Measurements from ENCODE around the gene P3H2. TPM values are rescaled to one million over a fixed set of nuclear protein-coding genes. Genes with fewer than 3 reads are reported as not detected.

The P3H2 gene
- total RNA-seq, 4 donors from 2014 or later = 29.9 to 73.3 (median 54.5) TPM

GRCh38 chr3:190043741-190044140, 77.0 kb downstream of the P3H2 start:
- DNase-seq (ENCODE audit: low spot score in 2 of 2) = no peak
- H3K9me3 ChIP-seq = no peaks in the 10 kb centered on the region
- H3K4me1 ChIP-seq = peaks cover 47% of the 10 kb centered on the region

GRCh38 chr3:190042558-190042957, 78.1 kb downstream of the P3H2 start:
- Histone ChIP-seq H3K27me3 (no peaks in the 10 kb centered on the region), H3K36me3 (no peaks in the 10 kb centered on the region), H3K4me3 (no peak overlapping the region), H3K9me3 (no peaks in the 10 kb centered on the region), H3K27ac (no peak overlapping the region), H3K4me1 (peaks cover 45% of the 10 kb centered on the region)
- TF ChIP-seq POLR2AphosphoS5 (IDR thresholded peaks at IDR 0.05) = no peak
- TF ChIP-seq CTCF (IDR thresholded peaks at IDR 0.05) = no peak
- no peak for TF ChIP-seq POLR2A (IDR thresholded peaks at IDR 0.05)
- TF ChIP-seq EP300 (IDR thresholded peaks at IDR 0.05) = no peak
- DNase-seq (ENCODE audit: low spot score in 2 of 2) = no peak
- 40% methylated on average over 2 of the region's 2 CpGs for WGBS

More at GRCh38 chr3:190043741-190044140, 77.0 kb downstream of the P3H2 start:
- no peaks in the 10 kb centered on the region for H3K27me3 ChIP-seq
- no peaks in the 10 kb centered on the region for H3K36me3 ChIP-seq
- TF ChIP-seq POLR2AphosphoS5 (IDR thresholded peaks at IDR 0.05) (no peak), EP300 (IDR thresholded peaks at IDR 0.05) (no peak), CTCF (IDR thresholded peaks at IDR 0.05) (no peak), POLR2A (IDR thresholded peaks at IDR 0.05) (no peak)
- no peak overlapping the region for H3K27ac ChIP-seq
- no peak overlapping the region for H3K4me3 ChIP-seq

- H3K4me3 ChIP-seq = no peak overlapping the region
- H3K27ac ChIP-seq = no peak overlapping the region
- no peak for TF ChIP-seq EP300 (IDR thresholded peaks at IDR 0.05)
- TF ChIP-seq POLR2A (IDR thresholded peaks at IDR 0.05) = no peak
- no peak for TF ChIP-seq POLR2AphosphoS5 (IDR thresholded peaks at IDR 0.05)
- TF ChIP-seq CTCF (IDR thresholded peaks at IDR 0.05) = no peak
- H3K27me3 ChIP-seq = no peaks in the 10 kb centered on the region
- DNase-seq (ENCODE audit: low spot score in 2 of 2) = no peak
- H3K4me1 ChIP-seq = peaks cover 54% of the 10 kb centered on the region
- WGBS = 26% methylated on average over 3 of the region's 3 CpGs
- H3K36me3 ChIP-seq = no peaks in the 10 kb centered on the region
- H3K9me3 ChIP-seq = no peaks in the 10 kb centered on the region
These were observed 79.2 kb downstream of the P3H2 start for GRCh38 chr3:190041333-190042041.

GRCh38 chr3:190040145-190040544, 80.6 kb downstream of the P3H2 start:
- H3K27ac ChIP-seq = no peak overlapping the region
- TF ChIP-seq EP300 (IDR thresholded peaks at IDR 0.05) = no peak
- TF ChIP-seq POLR2A (IDR thresholded peaks at IDR 0.05) = no peak
- TF ChIP-seq CTCF (IDR thresholded peaks at IDR 0.05) = no peak
- TF ChIP-seq POLR2AphosphoS5 (IDR thresholded peaks at IDR 0.05) = no peak
- no peak for DNase-seq (ENCODE audit: low spot score in 2 of 2)
- H3K27me3 ChIP-seq = no peaks in the 10 kb centered on the region
- H3K4me1 ChIP-seq = peaks cover 54% of the 10 kb centered on the region
- H3K36me3 ChIP-seq = no peaks in the 10 kb centered on the region
- WGBS = 53% methylated on average over 5 of the region's 5 CpGs
- H3K9me3 ChIP-seq = no peaks in the 10 kb centered on the region
- no peak overlapping the region for H3K4me3 ChIP-seq

- H3K4me3 ChIP-seq = no peak overlapping the region
- peak in 1 of 2 donors; percentile 77 for DNase-seq (ENCODE audit: low spot score in 2 of 2)
- no peaks in the 10 kb centered on the region for H3K36me3 ChIP-seq
- peaks cover 38% of the 10 kb centered on the region for H3K4me1 ChIP-seq
- 67% methylated on average over 6 of the region's 6 CpGs for WGBS
- no peaks in the 10 kb centered on the region for H3K27me3 ChIP-seq
- peak overlapping the region; percentile 19 for H3K27ac ChIP-seq
- no peak for TF ChIP-seq POLR2A (IDR thresholded peaks at IDR 0.05)
- peak in 2 of 3 donors; percentile 52 for TF ChIP-seq POLR2AphosphoS5 (IDR thresholded peaks at IDR 0.05)
- no peaks in the 10 kb centered on the region for H3K9me3 ChIP-seq
These were observed 82.4 kb downstream of the P3H2 start for GRCh38 chr3:190038050-190038933.

Data from suprapubic skin (tissue), 4 donors.